Peyer's patch (tissue), 4 donors: Measurements from ENCODE around the gene TBL1X.

Experiments used
- CTCF ChIP-seq, 6 experiments: fragments of 450-650 bp in 4 of 6; fragments of 200-600 bp in 2 of 6; sonication (generic) in 1 of 6; IDR thresholded peaks; one replicate each; pipeline ENCODE4 v1.5.1; 2017 to 2019; ENCODE audit warnings: antibody characterized with exemption in 6 of 6, mild to moderate bottlenecking in 3 of 6, moderate library complexity in 1 of 6
- POLR2A ChIP-seq, 2 donors: fragments of 450-650 bp; IDR thresholded peaks; one replicate each; pipeline ENCODE4 v1.5.1; 2017; ENCODE audit warnings: antibody characterized with exemption in 2 of 2, mild to moderate bottlenecking in 2 of 2, moderate library complexity in 2 of 2

DNA sequence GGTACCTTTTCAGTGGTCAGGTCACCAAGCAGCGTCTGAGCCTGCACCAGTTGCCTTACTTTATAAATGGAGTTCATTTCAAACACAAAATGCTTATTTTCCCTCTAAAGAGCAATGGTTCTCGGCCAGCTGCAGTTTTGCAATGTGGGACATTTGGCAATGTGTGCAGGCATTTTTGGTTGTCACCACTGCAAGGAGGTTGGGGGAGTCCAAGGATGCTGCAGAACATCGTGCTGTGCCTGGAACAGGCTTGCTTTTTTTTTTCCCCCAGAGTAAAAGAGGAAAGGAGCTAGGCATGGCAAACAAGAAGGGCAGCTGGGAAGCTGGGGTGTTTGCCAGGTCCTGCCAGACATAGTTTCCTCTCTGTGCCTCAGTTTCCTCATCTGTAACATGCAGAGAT, 185.2 kb downstream of the TBL1X start:
- no peak for TF ChIP-seq CTCF (IDR thresholded peaks at IDR 0.05)
- TF ChIP-seq POLR2A (IDR thresholded peaks at IDR 0.05), result no peak
